GM12875 (cell line): ENCODE results near the gene APOO.

Source experiments
- H3K4me3 ChIP-seq: one replicate; pipeline ENCODE4 v1.5.1; 2011; ENCODE audit warnings: low read depth, low read length, control low read depth
- TF ChIP-seq, protein P1 (sequence below): IDR thresholded peaks from 2 replicates; pipeline ENCODE4 v1.5.1; 2011; ENCODE audit warnings: low read depth, mild to moderate bottlenecking, control low read depth, inconsistent platforms, low read length, moderate library complexity, borderline replicate concordance; ENCODE audit not compliant: insufficient read depth

The APOO gene

DNA sequence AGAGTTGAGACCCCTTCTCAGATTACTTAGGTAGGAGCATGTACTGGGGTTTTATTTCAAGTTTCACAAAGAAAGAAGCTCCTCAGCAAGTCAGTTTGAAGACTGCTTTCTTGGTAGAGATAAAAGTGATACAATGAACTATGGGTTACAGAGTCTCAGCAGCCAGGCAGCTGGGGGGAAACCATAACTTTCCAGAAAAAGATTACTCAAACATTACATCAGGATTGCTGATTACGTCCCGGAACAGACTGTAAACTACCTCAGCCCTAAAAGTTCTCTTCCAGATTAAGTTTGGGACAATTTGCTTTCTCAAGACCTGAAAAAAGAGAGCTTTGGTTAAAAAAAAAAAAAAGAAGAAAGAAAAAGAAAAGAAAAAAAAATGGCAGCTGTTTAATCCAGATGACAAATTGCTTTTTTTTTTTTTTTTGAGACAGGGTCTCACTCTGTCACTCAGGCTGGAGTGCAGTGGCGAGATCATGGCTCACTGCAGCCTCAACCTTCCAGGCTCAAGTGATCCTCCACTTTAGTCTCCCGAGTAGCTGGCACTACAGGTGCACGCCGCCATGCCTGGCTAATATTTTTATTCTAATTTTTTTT lies 108.2 kb downstream of the APOO start:
- TF ChIP-seq, protein P1, sequence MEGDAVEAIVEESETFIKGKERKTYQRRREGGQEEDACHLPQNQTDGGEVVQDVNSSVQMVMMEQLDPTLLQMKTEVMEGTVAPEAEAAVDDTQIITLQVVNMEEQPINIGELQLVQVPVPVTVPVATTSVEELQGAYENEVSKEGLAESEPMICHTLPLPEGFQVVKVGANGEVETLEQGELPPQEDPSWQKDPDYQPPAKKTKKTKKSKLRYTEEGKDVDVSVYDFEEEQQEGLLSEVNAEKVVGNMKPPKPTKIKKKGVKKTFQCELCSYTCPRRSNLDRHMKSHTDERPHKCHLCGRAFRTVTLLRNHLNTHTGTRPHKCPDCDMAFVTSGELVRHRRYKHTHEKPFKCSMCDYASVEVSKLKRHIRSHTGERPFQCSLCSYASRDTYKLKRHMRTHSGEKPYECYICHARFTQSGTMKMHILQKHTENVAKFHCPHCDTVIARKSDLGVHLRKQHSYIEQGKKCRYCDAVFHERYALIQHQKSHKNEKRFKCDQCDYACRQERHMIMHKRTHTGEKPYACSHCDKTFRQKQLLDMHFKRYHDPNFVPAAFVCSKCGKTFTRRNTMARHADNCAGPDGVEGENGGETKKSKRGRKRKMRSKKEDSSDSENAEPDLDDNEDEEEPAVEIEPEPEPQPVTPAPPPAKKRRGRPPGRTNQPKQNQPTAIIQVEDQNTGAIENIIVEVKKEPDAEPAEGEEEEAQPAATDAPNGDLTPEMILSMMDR = no peak
- H3K4me3 ChIP-seq = no peak overlapping the region

DNA sequence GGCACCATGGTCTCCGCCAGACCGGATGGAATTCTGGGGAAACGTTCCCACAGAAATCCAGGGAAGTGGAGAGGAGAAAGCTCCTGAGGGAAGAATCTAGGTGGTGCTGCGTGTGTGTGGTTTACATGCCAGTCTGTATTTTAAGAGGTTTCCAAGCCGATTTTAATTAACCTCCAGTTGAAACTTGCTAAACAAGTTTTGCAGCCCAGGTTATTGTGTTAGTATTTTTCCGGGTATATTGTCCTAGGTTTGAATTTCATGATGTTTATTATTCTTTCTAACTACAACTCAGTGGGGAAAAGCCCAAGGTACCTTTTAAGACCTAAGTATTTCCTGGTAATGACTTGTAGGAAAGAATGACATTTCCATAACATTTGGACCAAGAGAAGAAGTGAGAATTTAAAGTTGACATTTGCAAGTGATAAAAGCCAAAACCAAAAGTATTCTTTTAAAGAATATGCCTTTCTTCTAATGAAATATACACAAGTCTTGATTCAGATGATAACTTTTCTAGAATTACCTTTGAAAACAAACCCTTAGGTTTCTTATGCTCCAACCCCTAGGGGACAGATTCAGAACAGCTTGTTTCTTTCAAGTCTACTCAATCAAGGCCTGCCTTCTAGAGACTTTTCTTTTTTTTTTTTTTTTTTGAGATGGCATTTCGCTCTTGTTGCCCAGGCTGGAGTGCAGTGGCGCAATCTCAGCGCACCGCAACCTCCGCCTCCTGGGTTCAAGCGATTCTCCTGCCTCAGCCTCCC lies 110.2 kb downstream of the APOO start:
- no peak overlapping the region for H3K4me3 ChIP-seq
- TF ChIP-seq, protein P1 = no peak

DNA sequence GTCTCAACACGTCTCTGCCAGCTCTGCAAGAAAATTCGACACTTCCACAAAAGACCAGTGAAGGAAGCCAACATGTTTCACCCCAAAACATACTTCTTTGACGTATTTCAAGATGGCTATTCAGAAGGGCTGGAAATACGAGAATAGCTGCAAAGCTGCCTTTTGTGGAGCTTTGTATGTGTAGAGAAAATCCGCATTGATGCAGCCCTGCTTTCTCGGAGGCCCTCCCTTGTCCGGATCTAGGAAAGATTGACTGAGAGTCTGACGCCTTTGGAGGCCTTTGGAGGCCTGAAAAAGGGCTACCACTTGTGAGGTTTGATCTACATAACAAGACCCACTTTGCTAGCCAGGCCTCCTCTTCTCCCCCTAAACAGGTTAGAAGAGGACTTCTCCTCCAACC lies 112.5 kb downstream of the APOO start:
- TF ChIP-seq, protein P1 = no peak
- no peak overlapping the region for H3K4me3 ChIP-seq

DNA sequence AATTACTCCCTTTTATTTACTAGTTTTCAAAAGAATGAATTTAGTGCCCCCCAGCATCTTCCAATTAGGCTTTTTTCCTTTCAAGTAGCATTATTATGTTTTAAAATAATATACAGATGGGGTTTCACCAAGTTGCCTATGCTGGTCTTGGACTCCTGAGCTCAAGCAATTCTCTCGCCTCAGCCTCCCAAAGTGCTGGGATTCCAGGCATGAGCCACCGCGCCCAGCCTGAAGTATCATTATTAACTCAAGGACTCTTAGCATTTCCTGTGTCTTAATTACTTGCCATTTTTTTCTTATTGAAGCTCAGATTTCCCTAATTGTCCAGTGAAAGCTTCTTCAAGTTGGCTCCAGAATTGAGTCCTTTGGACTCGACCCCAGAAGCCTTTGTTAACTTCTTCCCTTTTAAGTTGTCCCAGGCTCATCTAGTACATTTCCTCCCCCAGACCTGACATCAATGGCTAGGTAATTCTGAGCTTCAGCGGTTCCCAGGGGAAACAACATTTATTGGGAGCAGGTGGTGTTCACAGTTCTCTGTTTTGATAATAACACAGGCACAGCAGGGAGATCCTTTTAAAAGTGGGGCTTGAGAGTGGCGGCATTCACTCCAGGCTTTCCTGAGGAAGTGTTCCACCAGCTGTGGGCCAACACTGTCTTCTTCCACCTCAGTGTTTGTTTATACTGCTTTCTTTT lies 114.7 kb downstream of the APOO start:
- TF ChIP-seq, protein P1 = no peak
- H3K4me3 ChIP-seq = no peak overlapping the region

DNA sequence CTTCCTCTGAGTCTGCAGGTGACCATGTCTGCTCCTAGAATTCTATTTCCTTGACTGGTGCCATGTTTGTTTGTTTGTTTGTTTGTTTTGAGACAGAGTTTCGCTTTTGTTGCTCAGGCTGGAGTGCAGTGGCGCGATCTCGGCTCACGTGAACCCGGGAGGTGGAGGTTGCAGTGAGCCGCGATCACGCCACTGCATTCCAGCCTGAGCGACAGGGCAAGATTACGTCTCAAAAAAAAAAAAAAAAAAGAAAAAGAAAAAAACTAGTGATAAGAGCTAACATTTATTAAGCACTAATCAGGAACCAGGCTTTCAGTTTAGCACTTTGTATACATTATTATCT lies 117.6 kb downstream of the APOO start:
- TF ChIP-seq, protein P1 = no peak
- no peak overlapping the region for H3K4me3 ChIP-seq

DNA sequence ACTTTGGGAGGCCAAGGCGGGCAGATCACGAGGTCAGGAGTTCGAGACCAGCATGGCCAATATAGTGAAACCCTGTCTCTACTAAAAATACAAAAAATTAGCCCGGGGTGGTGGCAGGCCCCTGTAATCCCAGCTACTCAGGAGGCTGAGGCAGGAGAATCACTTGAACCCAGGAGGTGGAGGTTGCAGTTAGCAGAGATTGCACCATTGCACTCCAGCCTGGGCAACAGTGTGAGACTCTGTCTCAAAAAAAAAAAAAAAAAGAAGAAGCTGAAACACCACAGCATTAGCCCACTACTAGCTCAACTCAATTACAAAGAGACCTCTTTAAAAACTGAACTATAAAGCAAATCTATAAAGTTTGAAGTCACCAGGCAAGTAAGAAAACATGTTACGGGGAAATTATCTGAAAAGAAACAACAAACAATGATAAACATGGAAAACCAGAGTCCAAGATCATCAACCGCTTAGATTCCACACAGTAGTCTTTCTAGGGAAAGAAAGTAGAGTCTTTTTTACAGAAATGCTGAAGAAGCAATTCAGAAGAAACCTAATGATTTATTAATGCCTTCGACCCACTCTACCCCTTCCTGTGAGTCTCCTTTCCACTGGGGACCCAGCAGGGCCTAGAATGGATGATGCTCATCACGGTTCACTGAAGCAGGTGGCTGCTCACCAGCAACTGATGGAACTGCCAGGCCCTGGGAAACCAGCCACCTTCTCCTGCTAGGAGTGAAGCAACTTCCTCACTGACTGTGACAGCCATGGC lies 118.2 kb downstream of the APOO start:
- H3K4me3 ChIP-seq = no peak overlapping the region
- TF ChIP-seq, protein P1 = no peak
